ENCODE measurements around the gene ANKRD16.
"Not testable (repeated sequence)": the region's sequence is repeated elsewhere in the genome, so short reads cannot be mapped to it uniquely, and the experiment has no call there.

Gene ANKRD16

GRCh38 chr10:5903563-5903962 is 13.9 kb upstream of the ANKRD16 start:
- no peak for DNase-seq (ENCODE audit: low read depth)

GRCh38 chr10:5902511-5903274 is 13.0 kb upstream of the ANKRD16 start:
- DNase-seq (ENCODE audit: low read depth), result no peak

- DNase-seq (ENCODE audit: low read depth), result no peak
Measured at GRCh38 chr10:5900247-5900646, 10.6 kb upstream of the ANKRD16 start.

GRCh38 chr10:5898163-5898562 is 8.5 kb upstream of the ANKRD16 start:
- no peak for DNase-seq (ENCODE audit: low read depth)

- DNase-seq (ENCODE audit: low read depth), result no peak
Measured at GRCh38 chr10:5897504-5897903, 7.8 kb upstream of the ANKRD16 start.

GRCh38 chr10:5897053-5897340 is 7.3 kb upstream of the ANKRD16 start:
- DNase-seq (ENCODE audit: low read depth), result no peak

- no peak for DNase-seq (ENCODE audit: low read depth)
Measured at GRCh38 chr10:5896208-5897052, 6.7 kb upstream of the ANKRD16 start.

GRCh38 chr10:5895804-5896203 is 6.1 kb upstream of the ANKRD16 start:
- no peak for DNase-seq (ENCODE audit: low read depth)

- DNase-seq (ENCODE audit: low read depth), result no peak
Measured at GRCh38 chr10:5895365-5895764, 5.7 kb upstream of the ANKRD16 start.

GRCh38 chr10:5894873-5895272 is 5.2 kb upstream of the ANKRD16 start:
- no peak for DNase-seq (ENCODE audit: low read depth)

GRCh38 chr10:5894403-5894802 is 4.7 kb upstream of the ANKRD16 start:
- no peak for DNase-seq (ENCODE audit: low read depth)

GRCh38 chr10:5893321-5893720 is 3.6 kb upstream of the ANKRD16 start:
- no peak for DNase-seq (ENCODE audit: low read depth)

- peak; percentile 51 for DNase-seq (ENCODE audit: low read depth)
Measured at GRCh38 chr10:5892007-5892406, 2.3 kb upstream of the ANKRD16 start.

- no peak for DNase-seq (ENCODE audit: low read depth)
Measured at GRCh38 chr10:5891009-5891408, 1.3 kb upstream of the ANKRD16 start.

- DNase-seq (ENCODE audit: low read depth), result no peak
Measured at GRCh38 chr10:5890452-5890915, 791 bp upstream of the ANKRD16 start.

GRCh38 chr10:5888843-5889623 is 660 bp downstream of the ANKRD16 start:
- no peak for DNase-seq (ENCODE audit: low read depth)

GRCh38 chr10:5888351-5888750 is 1.3 kb downstream of the ANKRD16 start:
- DNase-seq (ENCODE audit: low read depth), result no peak

- DNase-seq (ENCODE audit: low read depth), result no peak
Measured at GRCh38 chr10:5887641-5888040, 2.1 kb downstream of the ANKRD16 start.

- DNase-seq (ENCODE audit: low read depth), result no peak
Measured at GRCh38 chr10:5887029-5887428, 2.7 kb downstream of the ANKRD16 start.

GRCh38 chr10:5885619-5886018 is 4.1 kb downstream of the ANKRD16 start:
- DNase-seq (ENCODE audit: low read depth), result no peak

GRCh38 chr10:5882961-5883360 is 6.7 kb downstream of the ANKRD16 start:
- no peak for DNase-seq (ENCODE audit: low read depth)

- DNase-seq (ENCODE audit: low read depth), result not testable (repeated sequence)
Measured at GRCh38 chr10:5877041-5877440, 12.7 kb downstream of the ANKRD16 start.

Measured in stromal cell of bone marrow (primary cell).